HG02938 (cell line): ENCODE measurements around the gene RORB.

ENCODE experiments used
- ATAC-seq: cut with Tn5 transposase; IDR thresholded peaks from one replicate; pipeline ENCODE4 v1.9.1; 2021; ENCODE audit warnings: mild to moderate bottlenecking, moderate library complexity; ENCODE audit not compliant: unreplicated experiment

RORB gene

GRCh38 chr9:74589576-74589975, 92.4 kb downstream of the RORB start:
- ATAC-seq: no peak

- no peak for ATAC-seq
Observed at GRCh38 chr9:74595286-74595685, 98.2 kb downstream of the RORB start.

GRCh38 chr9:74598874-74599273, 101.7 kb downstream of the RORB start:
- no peak for ATAC-seq

GRCh38 chr9:74609671-74610405, 112.7 kb downstream of the RORB start:
- no peak for ATAC-seq

- no peak for ATAC-seq
Observed at GRCh38 chr9:74610523-74611061, 113.5 kb downstream of the RORB start.

- no peak for ATAC-seq
Observed at GRCh38 chr9:74630228-74630627, 133.1 kb downstream of the RORB start.

- ATAC-seq: no peak
Observed at GRCh38 chr9:74639112-74639511, 142.0 kb downstream of the RORB start.

GRCh38 chr9:74642376-74642775, 145.2 kb downstream of the RORB start:
- no peak for ATAC-seq

GRCh38 chr9:74643303-74643923, 146.3 kb downstream of the RORB start:
- no peak for ATAC-seq

GRCh38 chr9:74644023-74644422, 146.9 kb downstream of the RORB start:
- ATAC-seq: no peak

- no peak for ATAC-seq
Observed at GRCh38 chr9:74645007-74645639, 148.0 kb downstream of the RORB start.

- ATAC-seq: no peak
Observed at GRCh38 chr9:74653410-74654080, 156.4 kb downstream of the RORB start.

GRCh38 chr9:74662674-74663073, 165.5 kb downstream of the RORB start:
- ATAC-seq: no peak

GRCh38 chr9:74663439-74663838, 166.3 kb downstream of the RORB start:
- ATAC-seq: no peak

GRCh38 chr9:74666625-74667316, 169.6 kb downstream of the RORB start:
- no peak for ATAC-seq

- no peak for ATAC-seq
Observed at GRCh38 chr9:74672237-74672636, 175.1 kb downstream of the RORB start.

GRCh38 chr9:74674077-74674476, 176.9 kb downstream of the RORB start:
- ATAC-seq: no peak

GRCh38 chr9:74681906-74682305, 184.8 kb downstream of the RORB start:
- ATAC-seq: no peak

- ATAC-seq: no peak
Observed at GRCh38 chr9:74683322-74683721, 186.2 kb downstream of the RORB start.

- ATAC-seq: no peak
Observed at GRCh38 chr9:74691058-74691457, 193.9 kb downstream of the RORB start.

- ATAC-seq: no peak
Observed at GRCh38 chr9:74696520-74696919, 199.4 kb downstream of the RORB start.
